Tibial nerve (tissue), 4 donors: ENCODE data around the gene POU6F2. TPM values are rescaled to one million over a fixed set of nuclear protein-coding genes. Genes with fewer than 3 reads are reported as not detected.
"Not testable (repeated sequence)": the region's sequence is repeated elsewhere in the genome, so short reads cannot be mapped to it uniquely, and the experiment has no call there.

ENCODE experiments used
- DNase-seq, 2 donors: peaks; one replicate each; pipeline ENCODE4 v3.0.0-alpha.2; 2019; ENCODE audit warnings: low spot score in 2 of 2
- H3K27ac ChIP-seq, 4 donors: fragments of 200-600 bp; sonication (generic) in 3 of 4; one replicate each; pipeline ENCODE4 v1.5.1; 2017 to 2019; ENCODE audit warnings: mild to moderate bottlenecking in 1 of 4
- H3K27me3 ChIP-seq, 2 donors: fragments of 200-600 bp; sonication (generic) in 1 of 2; one replicate each; pipeline versions ENCODE4 v1.5.1 to v1.6.0; 2017 to 2019
- H3K36me3 ChIP-seq, 3 donors: fragments of 200-600 bp; sonication (generic); one replicate each; pipeline ENCODE4 v1.5.1; 2018 to 2019
- H3K4me1 ChIP-seq, 4 donors: fragments of 200-600 bp; sonication (generic) in 3 of 4; one replicate each; pipeline ENCODE4 v1.5.1; 2017 to 2019
- H3K4me3 ChIP-seq, 4 donors: fragments of 200-600 bp; sonication (generic) in 3 of 4; one replicate each; pipeline ENCODE4 v1.5.1; 2017 to 2019; ENCODE audit warnings: mild to moderate bottlenecking in 1 of 4, moderate library complexity in 1 of 4
- H3K9me3 ChIP-seq, 4 donors: fragments of 200-600 bp; sonication (generic) in 3 of 4; one replicate each; pipeline ENCODE4 v1.5.1; 2017 to 2019
- EP300 ChIP-seq, 2 donors: sonication (generic); formaldehyde crosslinking; IDR thresholded peaks; one replicate each; pipeline ENCODE4 v1.6.1; 2017; ENCODE audit warnings: antibody characterized with exemption in 2 of 2, mild to moderate bottlenecking in 1 of 2
- POLR2A ChIP-seq, 2 donors: fragments of 450-650 bp; IDR thresholded peaks; one replicate each; pipeline ENCODE4 v1.6.1; 2017; ENCODE audit warnings: antibody characterized with exemption in 2 of 2, mild to moderate bottlenecking in 2 of 2, moderate library complexity in 2 of 2
- WGBS, 2 donors: methylation state at CpG; one replicate each; pipeline ENCODE4 v1.1.5; 2018; 5-methylcytosine and 5-hydroxymethylcytosine counted together
- total RNA-seq, 4 donors: library from RNA; depleted of rRNA; stranded (reverse); fragments of >200 nt; gene quantifications; one replicate each; pipeline ENCODE4 v1.1.0, GENCODE V29; 2016
- TF ChIP-seq, protein P1 (sequence below), 5 experiments: fragments of 200-600 bp in 3 of 5; fragments of 450-650 bp in 2 of 5; sonication (generic) in 3 of 5; IDR thresholded peaks; one replicate each; pipeline ENCODE4 v1.5.1; 2016 to 2019; ENCODE audit warnings: antibody characterized with exemption in 5 of 5, mild to moderate bottlenecking in 3 of 5, moderate library complexity in 2 of 5

The POU6F2 gene
- total RNA-seq, 4 donors from 2014 or later: 0.21 to 1.8 (median 1.3) TPM

DNA sequence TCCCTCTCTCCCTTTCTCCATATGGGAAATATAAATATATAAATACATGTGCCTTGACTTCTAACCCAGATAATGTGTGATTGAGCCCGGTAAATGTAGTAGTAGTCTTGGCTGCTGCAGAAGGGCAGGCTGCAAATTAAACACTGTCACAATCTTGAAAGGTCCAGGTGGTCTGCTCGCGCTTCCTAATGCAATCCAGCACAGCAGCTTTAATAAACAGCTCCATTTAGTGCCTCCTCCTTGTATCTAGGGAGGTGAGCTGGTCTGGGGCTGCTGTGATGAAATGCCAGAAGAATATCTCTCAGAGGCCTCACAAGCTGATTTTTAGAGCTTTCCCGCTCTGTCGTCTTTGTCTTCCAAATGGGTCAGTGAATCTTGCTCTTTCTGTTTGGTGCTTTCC is 782 bp downstream of the POU6F2 start:
- H3K27me3 ChIP-seq: peaks cover 0 to 11% of the 10 kb centered on the region in 2 donors
- WGBS, 2 donors: 57% methylated on average over 5 of the region's 5 CpGs
- H3K36me3 ChIP-seq: no peaks in the 10 kb centered on the region
- H3K4me3 ChIP-seq: no peak overlapping the region
- H3K4me1 ChIP-seq: peaks cover 0 to 13% (median 0%) of the 10 kb centered on the region in 4 donors
- H3K9me3 ChIP-seq: no peaks in the 10 kb centered on the region
- no peak for TF ChIP-seq POLR2A (IDR thresholded peaks at IDR 0.05)
- no peak overlapping the region for H3K27ac ChIP-seq
- DNase-seq: no peak

DNA sequence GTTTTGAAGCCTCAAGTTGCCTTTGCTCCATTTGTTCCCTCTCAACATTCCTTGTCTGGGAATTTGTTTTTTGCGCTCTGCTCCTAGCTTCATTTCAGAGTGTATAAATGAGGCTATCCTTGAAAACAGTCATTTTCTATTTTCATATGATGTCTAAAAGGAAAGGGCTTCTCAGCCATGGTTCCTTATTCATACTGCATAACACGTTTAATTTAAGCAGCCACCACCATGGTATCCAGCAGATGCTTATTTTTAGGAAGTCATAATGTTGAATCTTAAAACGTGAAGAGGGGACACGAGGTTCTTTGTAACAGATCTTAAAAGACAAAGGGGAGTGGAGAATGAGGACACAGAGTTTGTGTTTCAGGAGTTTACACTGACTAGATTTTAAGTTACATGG is 14.5 kb downstream of the POU6F2 start:
- H3K27ac ChIP-seq: no peak overlapping the region
- WGBS, 2 donors: 70 to 74% methylated on average over 4 of the region's 4 CpGs
- H3K27me3 ChIP-seq: no peaks in the 10 kb centered on the region
- no peak overlapping the region for H3K4me3 ChIP-seq
- no peaks in the 10 kb centered on the region for H3K36me3 ChIP-seq
- H3K9me3 ChIP-seq: no peaks in the 10 kb centered on the region
- TF ChIP-seq POLR2A (IDR thresholded peaks at IDR 0.05) (no peak), EP300 (IDR thresholded peaks at IDR 0.05) (no peak)
- TF ChIP-seq, protein P1, sequence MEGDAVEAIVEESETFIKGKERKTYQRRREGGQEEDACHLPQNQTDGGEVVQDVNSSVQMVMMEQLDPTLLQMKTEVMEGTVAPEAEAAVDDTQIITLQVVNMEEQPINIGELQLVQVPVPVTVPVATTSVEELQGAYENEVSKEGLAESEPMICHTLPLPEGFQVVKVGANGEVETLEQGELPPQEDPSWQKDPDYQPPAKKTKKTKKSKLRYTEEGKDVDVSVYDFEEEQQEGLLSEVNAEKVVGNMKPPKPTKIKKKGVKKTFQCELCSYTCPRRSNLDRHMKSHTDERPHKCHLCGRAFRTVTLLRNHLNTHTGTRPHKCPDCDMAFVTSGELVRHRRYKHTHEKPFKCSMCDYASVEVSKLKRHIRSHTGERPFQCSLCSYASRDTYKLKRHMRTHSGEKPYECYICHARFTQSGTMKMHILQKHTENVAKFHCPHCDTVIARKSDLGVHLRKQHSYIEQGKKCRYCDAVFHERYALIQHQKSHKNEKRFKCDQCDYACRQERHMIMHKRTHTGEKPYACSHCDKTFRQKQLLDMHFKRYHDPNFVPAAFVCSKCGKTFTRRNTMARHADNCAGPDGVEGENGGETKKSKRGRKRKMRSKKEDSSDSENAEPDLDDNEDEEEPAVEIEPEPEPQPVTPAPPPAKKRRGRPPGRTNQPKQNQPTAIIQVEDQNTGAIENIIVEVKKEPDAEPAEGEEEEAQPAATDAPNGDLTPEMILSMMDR (IDR thresholded peaks at IDR 0.05): no peak
- DNase-seq: no peak
- H3K4me1 ChIP-seq: no peaks in the 10 kb centered on the region

DNA sequence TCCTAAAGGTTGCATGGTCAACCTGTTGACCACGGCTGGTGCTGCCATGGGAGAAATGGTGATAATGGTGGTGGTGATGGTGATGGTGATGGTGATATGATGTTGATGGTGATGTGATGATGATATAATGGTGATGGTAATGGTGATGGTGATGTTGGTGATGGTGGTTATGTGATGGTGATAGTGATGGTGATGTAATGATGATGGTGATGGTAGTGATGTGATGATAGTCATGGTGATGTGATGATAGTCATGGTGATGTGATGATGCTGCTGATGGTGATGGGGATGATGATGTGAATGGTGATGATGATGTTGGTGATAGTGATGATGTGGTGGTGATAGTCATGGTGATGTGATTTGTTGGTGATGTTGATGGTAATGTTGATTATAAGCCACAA is 23.9 kb downstream of the POU6F2 start:
- H3K27me3 ChIP-seq: no peaks in the 10 kb centered on the region
- no peaks in the 10 kb centered on the region for H3K36me3 ChIP-seq
- no peak overlapping the region for H3K27ac ChIP-seq
- WGBS, 2 donors: 96 to 97% methylated on average over 1 of the region's 1 CpG
- TF ChIP-seq POLR2A (IDR thresholded peaks at IDR 0.05) (no peak), EP300 (IDR thresholded peaks at IDR 0.05) (no peak)
- TF ChIP-seq, protein P1 (IDR thresholded peaks at IDR 0.05): no peak
- no peak for DNase-seq
- H3K4me1 ChIP-seq: no peaks in the 10 kb centered on the region
- no peaks in the 10 kb centered on the region for H3K9me3 ChIP-seq
- no peak overlapping the region for H3K4me3 ChIP-seq

DNA sequence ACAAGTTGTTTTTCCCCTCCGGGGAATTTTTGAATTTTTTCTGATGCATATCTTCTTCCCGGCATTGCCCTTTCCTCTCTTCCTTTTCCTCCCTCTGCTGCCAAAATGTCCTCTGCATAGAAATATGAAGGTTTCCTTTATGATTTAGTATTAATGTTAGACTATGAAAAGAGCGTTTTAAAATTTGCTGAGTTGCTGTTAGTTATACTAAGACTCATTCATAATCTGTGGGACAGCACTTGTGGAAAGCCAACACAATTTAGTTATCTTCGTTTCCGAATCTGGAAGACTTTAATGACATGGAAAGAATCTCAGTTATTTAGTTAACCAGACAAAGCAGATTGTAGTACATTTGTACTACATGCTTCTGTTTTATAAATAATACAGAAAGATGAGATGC is 25.0 kb downstream of the POU6F2 start:
- TF ChIP-seq POLR2A (IDR thresholded peaks at IDR 0.05): no peak
- no peak for TF ChIP-seq EP300 (IDR thresholded peaks at IDR 0.05)
- TF ChIP-seq, protein P1 (IDR thresholded peaks at IDR 0.05): no peak
- WGBS, 2 donors: 39 to 47% methylated on average over 5 of the region's 5 CpGs
- Histone ChIP-seq H3K9me3 (no peaks in the 10 kb centered on the region), H3K27ac (no peak overlapping the region), H3K36me3 (no peaks in the 10 kb centered on the region), H3K27me3 (no peaks in the 10 kb centered on the region), H3K4me1 (no peaks in the 10 kb centered on the region), H3K4me3 (no peak overlapping the region)
- DNase-seq: no peak

DNA sequence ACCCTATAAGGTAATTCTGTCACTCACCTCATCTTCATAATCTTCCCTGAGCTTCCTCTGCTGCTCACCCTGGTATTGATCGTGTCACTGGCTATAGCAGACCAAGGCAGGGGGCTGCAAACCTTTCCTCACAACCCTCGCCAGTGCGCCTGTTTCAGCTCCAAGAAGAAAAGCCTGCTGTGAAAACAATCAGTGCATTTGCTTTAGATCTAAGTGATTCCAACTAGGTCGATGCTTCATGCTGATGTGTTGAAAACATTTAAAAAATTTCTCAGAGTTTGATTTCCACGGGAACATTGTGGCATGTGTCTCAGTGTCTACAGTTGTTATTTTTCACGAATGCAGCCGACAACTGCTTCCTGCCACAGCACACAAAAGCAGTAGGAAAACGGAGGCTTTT is 27.3 kb downstream of the POU6F2 start:
- no peak overlapping the region for H3K27ac ChIP-seq
- H3K27me3 ChIP-seq: no peaks in the 10 kb centered on the region
- H3K4me1 ChIP-seq: no peaks in the 10 kb centered on the region
- no peaks in the 10 kb centered on the region for H3K9me3 ChIP-seq
- no peaks in the 10 kb centered on the region for H3K36me3 ChIP-seq
- 27 to 35% methylated on average over 8 of the region's 8 CpGs for WGBS, 2 donors
- DNase-seq: no peak
- H3K4me3 ChIP-seq: no peak overlapping the region
- TF ChIP-seq, protein P1 (IDR thresholded peaks at IDR 0.05): no peak
- TF ChIP-seq POLR2A (IDR thresholded peaks at IDR 0.05): no peak
- TF ChIP-seq EP300 (IDR thresholded peaks at IDR 0.05): no peak

DNA sequence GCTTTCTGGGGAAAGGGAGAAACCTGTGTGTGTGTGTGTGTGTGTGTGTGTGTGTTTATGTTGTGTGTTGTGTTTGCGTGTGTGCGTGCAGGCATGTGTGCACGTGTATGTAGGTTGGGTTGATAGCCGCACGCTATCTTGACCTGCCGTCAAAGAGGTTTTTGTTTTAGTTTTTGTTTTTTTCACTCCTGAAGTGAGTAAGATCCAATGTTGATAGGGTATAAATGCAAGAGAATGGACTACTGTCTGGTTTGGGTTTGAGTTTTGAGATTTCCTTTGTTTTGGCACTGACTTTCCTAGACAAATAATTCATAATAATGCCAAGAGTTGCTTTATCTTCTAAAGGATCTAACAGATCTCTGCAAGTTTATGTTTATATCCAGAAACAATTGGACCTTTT is 27.8 kb downstream of the POU6F2 start:
- Histone ChIP-seq H3K4me1 (no peaks in the 10 kb centered on the region), H3K9me3 (no peaks in the 10 kb centered on the region), H3K4me3 (no peak overlapping the region), H3K36me3 (no peaks in the 10 kb centered on the region), H3K27me3 (no peaks in the 10 kb centered on the region), H3K27ac (no peak overlapping the region)
- WGBS, 2 donors: 18 to 40% methylated on average over 6 of the region's 6 CpGs
- no peak for DNase-seq
- TF ChIP-seq EP300 (IDR thresholded peaks at IDR 0.05): no peak
- TF ChIP-seq, protein P1 (IDR thresholded peaks at IDR 0.05): no peak
- no peak for TF ChIP-seq POLR2A (IDR thresholded peaks at IDR 0.05)

DNA sequence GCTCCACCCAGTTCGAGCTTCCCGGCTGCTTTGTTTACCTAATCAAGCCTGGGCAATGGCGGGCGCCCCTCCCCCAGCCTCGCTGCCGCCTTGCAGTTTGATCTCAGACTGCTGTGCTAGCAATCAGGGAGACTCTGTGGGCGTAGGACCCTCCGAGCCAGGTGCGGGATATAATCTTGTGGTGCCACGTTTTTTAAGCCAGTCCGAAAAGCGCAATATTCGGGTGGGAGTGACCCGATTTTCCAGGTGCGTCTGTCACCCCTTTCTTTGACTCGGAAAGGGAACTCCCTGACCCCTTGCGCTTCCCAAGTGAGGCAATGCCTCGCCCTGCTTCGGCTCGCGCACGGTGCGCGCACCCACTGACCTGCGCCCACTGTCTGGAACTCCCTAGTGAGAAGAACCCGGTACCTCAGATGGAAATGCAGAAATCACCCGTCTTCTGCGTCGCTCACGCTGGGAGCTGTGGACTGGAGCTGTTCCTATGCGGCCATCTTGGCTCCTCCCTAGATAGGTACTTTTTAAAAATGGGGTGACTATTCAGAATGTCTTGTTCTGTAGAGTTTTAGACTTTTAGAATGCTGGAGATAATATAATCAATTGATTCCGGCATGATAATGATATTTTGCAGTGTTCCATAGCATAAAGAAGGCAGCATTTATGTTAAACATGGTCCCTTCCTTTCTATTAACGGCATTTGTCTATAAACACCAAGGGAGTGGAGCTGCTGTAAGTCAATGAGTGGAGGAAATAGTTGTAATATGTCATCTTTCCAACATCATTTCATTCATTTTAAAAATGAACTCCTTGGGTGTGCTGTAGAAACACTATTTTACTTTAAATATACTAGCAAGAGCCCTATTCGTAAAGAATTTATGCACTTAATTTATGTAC is 35.6 kb downstream of the POU6F2 start:
- H3K36me3 ChIP-seq, H3K27ac ChIP-seq, H3K4me1 ChIP-seq, H3K9me3 ChIP-seq, DNase-seq, H3K27me3 ChIP-seq, H3K4me3 ChIP-seq: not testable (repeated sequence)
- WGBS, 2 donors: 86 to 94% methylated on average over 26 to 33 of the region's 34 CpGs
